ENCODE results near the gene MEX3D.

- TF ChIP-seq CTCF (IDR thresholded peaks at IDR 0.05; ENCODE audit: low read length) (no peak), EZH2 (IDR thresholded peaks at IDR 0.05; ENCODE audit: borderline replicate concordance, low read length) (no peak)
These were observed 17.1 kb upstream of the MEX3D start for GRCh38 chr19:1585243-1585580.

Measured in OCI-LY1 (cell line).